Measurements from ENCODE around the gene SLCO2B1. TPM values are rescaled to one million over a fixed set of nuclear protein-coding genes. Genes with fewer than 3 reads are reported as not detected.

The SLCO2B1 gene
- total and polyA plus RNA-seq, 8 donors = 3.3 to 68.2 (median 16.0) TPM

DNA sequence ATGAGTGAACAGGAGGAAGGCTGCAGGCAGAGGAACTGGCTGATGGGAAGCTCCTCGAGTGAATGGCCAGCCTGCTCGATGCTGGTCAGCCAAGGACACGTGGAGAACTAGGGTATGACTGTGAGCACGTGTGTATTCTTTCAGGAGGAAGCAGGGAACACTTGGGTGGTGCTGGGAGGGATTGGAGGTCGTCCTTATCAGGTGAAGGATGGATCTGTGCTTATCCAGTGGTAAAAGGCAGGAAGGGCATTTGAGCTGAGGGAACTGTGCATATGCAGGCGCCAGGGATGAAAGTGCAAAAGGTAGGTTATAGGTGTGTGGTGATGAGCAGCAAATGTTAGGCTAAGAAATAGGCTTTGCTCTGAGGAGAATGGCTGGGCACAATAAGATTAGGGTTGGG is 9.7 kb upstream of the SLCO2B1 start:
- WGBS, 5 donors = 41 to 57% (median 51%) methylated on average over 6 of the region's 6 CpGs
- TF ChIP-seq EP300 (IDR thresholded peaks at IDR 0.05) (no peak), POLR2A (IDR thresholded peaks at IDR 0.05) (no peak), POLR2AphosphoS5 (IDR thresholded peaks at IDR 0.05) (no peak)
- TF ChIP-seq, protein P1, sequence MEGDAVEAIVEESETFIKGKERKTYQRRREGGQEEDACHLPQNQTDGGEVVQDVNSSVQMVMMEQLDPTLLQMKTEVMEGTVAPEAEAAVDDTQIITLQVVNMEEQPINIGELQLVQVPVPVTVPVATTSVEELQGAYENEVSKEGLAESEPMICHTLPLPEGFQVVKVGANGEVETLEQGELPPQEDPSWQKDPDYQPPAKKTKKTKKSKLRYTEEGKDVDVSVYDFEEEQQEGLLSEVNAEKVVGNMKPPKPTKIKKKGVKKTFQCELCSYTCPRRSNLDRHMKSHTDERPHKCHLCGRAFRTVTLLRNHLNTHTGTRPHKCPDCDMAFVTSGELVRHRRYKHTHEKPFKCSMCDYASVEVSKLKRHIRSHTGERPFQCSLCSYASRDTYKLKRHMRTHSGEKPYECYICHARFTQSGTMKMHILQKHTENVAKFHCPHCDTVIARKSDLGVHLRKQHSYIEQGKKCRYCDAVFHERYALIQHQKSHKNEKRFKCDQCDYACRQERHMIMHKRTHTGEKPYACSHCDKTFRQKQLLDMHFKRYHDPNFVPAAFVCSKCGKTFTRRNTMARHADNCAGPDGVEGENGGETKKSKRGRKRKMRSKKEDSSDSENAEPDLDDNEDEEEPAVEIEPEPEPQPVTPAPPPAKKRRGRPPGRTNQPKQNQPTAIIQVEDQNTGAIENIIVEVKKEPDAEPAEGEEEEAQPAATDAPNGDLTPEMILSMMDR (IDR thresholded peaks at IDR 0.05) = no peak
- Histone ChIP-seq H3K9me3 (no peaks in the 10 kb centered on the region), H3K4me1 (peaks cover 0 to 31% (median 9%) of the 10 kb centered on the region in 4 donors), H3K4me3 (no peak overlapping the region), H3K27me3 (no peaks in the 10 kb centered on the region), H3K36me3 (no peaks in the 10 kb centered on the region), H3K27ac (no peak overlapping the region)
- intact Hi-C loops (cut with DNase I; ENCODE audit: low total_unique reads) = loop anchor here (5.0 kb wide), 1 partner anchor 106 kb away; no protein-coding TSS in a partner anchor
- DNase-seq = no peak

DNA sequence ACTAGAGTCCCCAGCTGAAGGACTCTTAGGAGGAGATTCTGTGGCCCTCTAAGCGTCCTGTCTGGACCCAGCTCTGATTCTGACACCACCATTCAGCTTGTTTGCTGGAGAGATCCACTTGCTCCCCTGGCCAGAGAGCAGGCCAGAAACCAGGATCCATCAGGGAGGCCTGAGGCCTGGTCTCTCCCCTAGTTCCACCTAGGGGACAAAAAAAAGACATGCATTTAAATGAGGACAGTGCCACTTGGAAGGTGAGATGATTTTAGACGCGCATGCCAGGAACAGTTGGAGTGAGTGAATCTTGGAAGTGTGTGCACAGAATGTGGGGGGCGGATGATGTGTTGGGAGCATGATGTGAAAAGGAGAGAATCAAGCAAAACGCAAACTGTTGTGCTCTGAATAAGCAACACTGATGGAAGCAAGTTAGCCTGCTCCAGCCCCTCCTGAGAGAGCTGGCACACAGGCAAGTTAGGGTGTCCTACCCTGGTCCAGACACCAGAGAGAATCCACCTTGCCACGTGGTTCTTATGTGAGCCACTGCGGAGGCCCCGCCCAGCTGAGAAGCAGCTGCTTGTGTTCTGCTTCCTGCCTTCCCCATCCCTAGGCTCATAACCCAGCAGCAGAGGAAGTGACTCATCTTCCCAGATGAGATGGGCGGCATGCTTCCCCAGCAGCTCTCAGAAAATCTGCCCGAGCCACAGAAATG is 8.0 kb upstream of the SLCO2B1 start:
- H3K4me3 ChIP-seq = no peak overlapping the region
- H3K36me3 ChIP-seq = no peaks in the 10 kb centered on the region
- intact Hi-C loops (cut with DNase I; ENCODE audit: low total_unique reads) = loop anchor here (5.0 kb wide), 1 partner anchor 104 kb away; no protein-coding TSS in a partner anchor
- 53 to 73% (median 59%) methylated on average over 7 to 10 of the region's 10 CpGs for WGBS, 5 donors
- no peak for TF ChIP-seq POLR2A (IDR thresholded peaks at IDR 0.05)
- peak in 2 of 3 donors; percentile 13 to 52 for TF ChIP-seq POLR2AphosphoS5 (IDR thresholded peaks at IDR 0.05)
- peaks cover 0 to 38% (median 12%) of the 10 kb centered on the region in 4 donors for H3K4me1 ChIP-seq
- no peaks in the 10 kb centered on the region for H3K9me3 ChIP-seq
- peak overlapping the region in 1 of 5 donors; percentile 52 for H3K27ac ChIP-seq
- no peaks in the 10 kb centered on the region for H3K27me3 ChIP-seq
- DNase-seq = peak; percentile 44 to 86

DNA sequence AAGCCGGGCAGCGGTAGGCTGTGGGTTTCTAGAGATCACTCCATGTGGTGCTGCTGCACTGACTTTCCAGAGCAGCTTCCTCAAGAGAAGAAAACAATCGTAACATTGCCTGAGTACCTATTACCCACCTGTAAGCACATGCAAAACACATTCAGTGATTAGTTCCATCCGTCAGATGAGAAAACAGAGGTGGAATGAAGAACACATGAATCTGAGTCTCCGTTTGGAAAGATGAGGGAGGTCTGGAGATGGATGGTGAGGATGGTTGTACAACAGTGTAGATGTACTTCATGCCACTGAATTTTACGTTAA is 7.5 kb upstream of the SLCO2B1 start:
- H3K36me3 ChIP-seq = no peaks in the 10 kb centered on the region
- WGBS, 5 donors = 50 to 74% (median 60%) methylated on average over 6 of the region's 6 CpGs
- no peaks in the 10 kb centered on the region for H3K27me3 ChIP-seq
- TF ChIP-seq EP300 (IDR thresholded peaks at IDR 0.05) = no peak
- TF ChIP-seq POLR2A (IDR thresholded peaks at IDR 0.05) = no peak
- TF ChIP-seq POLR2AphosphoS5 (IDR thresholded peaks at IDR 0.05) = no peak
- TF ChIP-seq, protein P1 (IDR thresholded peaks at IDR 0.05) = no peak
- no peak overlapping the region for H3K4me3 ChIP-seq
- peak overlapping the region in 2 of 5 donors; percentile 10 to 52 for H3K27ac ChIP-seq
- peaks cover 0 to 43% (median 12%) of the 10 kb centered on the region in 4 donors for H3K4me1 ChIP-seq
- intact Hi-C loops (cut with DNase I; ENCODE audit: low total_unique reads) = loop anchor here (5.0 kb wide), 1 partner anchor 104 kb away; no protein-coding TSS in a partner anchor
- no peak for DNase-seq
- no peaks in the 10 kb centered on the region for H3K9me3 ChIP-seq

DNA sequence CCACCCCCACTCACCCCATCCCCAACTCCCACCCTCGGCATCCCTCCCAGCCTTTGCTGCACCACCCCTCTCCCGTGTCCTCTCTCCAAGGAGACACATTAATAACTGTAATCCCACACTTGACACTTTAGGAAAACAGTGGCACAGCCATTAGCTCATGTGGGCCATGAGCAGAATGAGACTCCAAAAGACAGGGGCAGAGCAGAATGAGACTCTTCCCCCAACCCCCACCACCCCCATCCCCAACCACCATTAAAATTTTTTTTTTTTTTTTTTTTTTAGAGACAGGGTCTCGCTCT is 6.2 kb upstream of the SLCO2B1 start:
- H3K4me3 ChIP-seq = no peak overlapping the region
- TF ChIP-seq, protein P1 (IDR thresholded peaks at IDR 0.05) = no peak
- no peak for TF ChIP-seq POLR2A (IDR thresholded peaks at IDR 0.05)
- no peak for TF ChIP-seq POLR2AphosphoS5 (IDR thresholded peaks at IDR 0.05)
- TF ChIP-seq EP300 (IDR thresholded peaks at IDR 0.05) = no peak
- H3K36me3 ChIP-seq = no peaks in the 10 kb centered on the region
- no peak for DNase-seq
- H3K4me1 ChIP-seq = peaks cover 0 to 46% (median 12%) of the 10 kb centered on the region in 4 donors
- peak overlapping the region in 1 of 5 donors; percentile 10 for H3K27ac ChIP-seq
- intact Hi-C loops (cut with DNase I; ENCODE audit: low total_unique reads) = loop anchor here (2.0 to 5.0 kb wide), 2 partner anchors 58 to 103 kb away; no protein-coding TSS in a partner anchor
- H3K27me3 ChIP-seq = no peaks in the 10 kb centered on the region
- H3K9me3 ChIP-seq = no peaks in the 10 kb centered on the region
- 33 to 40% (median 35%) methylated on average over 3 of the region's 3 CpGs for WGBS, 5 donors
